Fibroblast of pulmonary artery (primary cell): ENCODE results near the gene ZNF749.

Experiments
- DNase-seq: peaks from one replicate; pipeline ENCODE4 v3.0.0-alpha.2; 2010; ENCODE audit warnings: low read depth
- H3K4me3 ChIP-seq: replicated peaks from 2 replicates; pipeline ENCODE4 v1.5.1; 2011; ENCODE audit warnings: low read depth, mild to moderate bottlenecking, control low read depth, low read length, moderate library complexity
- TF ChIP-seq, protein P1 (sequence below): IDR thresholded peaks from 2 replicates; pipeline ENCODE4 v1.5.1; 2011; ENCODE audit warnings: mild to moderate bottlenecking, control low read depth, low read length, inconsistent platforms; ENCODE audit errors: missing control alignments

ZNF749 gene

DNA sequence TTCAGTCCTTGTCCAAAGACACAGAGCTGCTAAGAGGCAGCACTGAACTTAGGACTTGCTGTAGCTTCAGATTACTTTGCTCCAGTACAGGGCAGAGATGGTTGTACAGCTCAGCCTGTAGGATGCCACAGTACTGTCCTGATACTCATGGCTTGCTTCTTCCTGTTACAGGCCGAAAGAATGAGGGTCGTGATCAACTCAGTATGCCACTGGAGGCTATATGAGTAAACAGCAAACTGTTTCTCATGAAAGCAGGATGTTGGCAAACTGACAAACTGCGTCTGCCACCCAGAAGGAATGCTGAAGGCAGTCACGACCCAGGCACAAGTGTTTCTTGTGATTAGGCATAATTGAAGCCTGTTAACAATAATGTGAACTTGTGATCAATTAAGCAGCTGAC is 2.8 kb downstream of the ZNF749 start:
- TF ChIP-seq, protein P1, sequence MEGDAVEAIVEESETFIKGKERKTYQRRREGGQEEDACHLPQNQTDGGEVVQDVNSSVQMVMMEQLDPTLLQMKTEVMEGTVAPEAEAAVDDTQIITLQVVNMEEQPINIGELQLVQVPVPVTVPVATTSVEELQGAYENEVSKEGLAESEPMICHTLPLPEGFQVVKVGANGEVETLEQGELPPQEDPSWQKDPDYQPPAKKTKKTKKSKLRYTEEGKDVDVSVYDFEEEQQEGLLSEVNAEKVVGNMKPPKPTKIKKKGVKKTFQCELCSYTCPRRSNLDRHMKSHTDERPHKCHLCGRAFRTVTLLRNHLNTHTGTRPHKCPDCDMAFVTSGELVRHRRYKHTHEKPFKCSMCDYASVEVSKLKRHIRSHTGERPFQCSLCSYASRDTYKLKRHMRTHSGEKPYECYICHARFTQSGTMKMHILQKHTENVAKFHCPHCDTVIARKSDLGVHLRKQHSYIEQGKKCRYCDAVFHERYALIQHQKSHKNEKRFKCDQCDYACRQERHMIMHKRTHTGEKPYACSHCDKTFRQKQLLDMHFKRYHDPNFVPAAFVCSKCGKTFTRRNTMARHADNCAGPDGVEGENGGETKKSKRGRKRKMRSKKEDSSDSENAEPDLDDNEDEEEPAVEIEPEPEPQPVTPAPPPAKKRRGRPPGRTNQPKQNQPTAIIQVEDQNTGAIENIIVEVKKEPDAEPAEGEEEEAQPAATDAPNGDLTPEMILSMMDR = no peak
- H3K4me3 ChIP-seq = no peak overlapping the region
- no peak for DNase-seq

DNA sequence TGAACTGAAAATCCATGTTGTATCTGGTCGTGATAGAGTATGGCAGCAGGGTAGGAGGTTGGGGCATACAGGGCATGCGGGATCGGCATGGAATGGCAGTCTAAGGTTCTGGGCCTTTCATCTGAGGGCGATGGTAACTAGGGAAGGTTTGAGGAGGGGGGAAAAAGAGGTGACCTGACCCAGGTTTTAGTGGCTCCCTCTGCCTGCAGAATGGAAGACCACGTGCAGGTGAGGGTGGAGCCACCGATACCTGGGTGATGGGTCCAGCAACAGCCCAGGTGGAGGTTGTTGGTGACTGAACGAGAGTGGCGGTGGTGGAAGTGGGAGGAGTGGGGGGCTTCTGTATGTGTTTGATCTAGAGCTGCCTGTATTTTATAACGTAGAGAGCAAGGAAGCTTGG is 3.8 kb downstream of the ZNF749 start:
- H3K4me3 ChIP-seq = no peak overlapping the region
- TF ChIP-seq, protein P1 = no peak

DNA sequence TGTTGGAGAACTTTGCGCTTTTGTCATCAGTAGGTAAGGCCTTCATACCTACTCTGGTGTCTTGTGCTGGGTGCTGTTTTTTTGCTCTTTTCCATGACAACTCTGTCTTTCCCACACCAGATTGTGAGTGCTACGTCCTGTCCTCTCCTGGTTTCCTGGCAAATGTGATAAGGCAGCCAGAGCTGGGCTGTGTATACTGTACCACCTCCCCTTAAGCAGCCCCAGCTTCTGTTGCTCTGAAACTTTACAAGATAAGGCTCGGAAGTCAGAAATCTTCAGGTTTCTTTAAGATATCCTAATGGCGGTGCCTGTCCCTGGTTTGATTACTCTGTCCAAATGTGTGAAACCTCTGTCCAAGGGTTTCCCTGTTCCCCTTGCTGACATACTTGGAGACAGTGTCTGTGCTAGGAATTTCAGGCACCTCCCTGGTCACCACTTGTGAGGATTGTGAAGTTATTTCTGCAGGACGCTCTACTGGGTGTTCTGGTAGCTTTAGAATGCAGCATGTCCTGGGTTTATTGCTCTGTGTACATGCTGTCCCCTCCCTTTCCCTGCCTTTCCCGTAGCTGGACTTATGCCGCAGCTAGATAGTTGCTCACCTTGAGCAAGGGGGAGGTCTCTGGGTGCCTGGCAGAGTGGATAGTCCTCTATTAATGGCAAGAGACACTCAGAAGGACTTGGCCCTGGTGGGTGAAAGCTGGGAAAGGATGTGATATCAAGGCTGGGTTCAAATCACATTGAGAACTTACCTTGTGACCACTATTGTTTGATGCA is 7.0 kb downstream of the ZNF749 start:
- H3K4me3 ChIP-seq = no peak overlapping the region
- DNase-seq = no peak
- TF ChIP-seq, protein P1 = no peak

More for the DNA sequence above, 3.8 kb downstream of the ZNF749 start:
- no peak for DNase-seq

DNA sequence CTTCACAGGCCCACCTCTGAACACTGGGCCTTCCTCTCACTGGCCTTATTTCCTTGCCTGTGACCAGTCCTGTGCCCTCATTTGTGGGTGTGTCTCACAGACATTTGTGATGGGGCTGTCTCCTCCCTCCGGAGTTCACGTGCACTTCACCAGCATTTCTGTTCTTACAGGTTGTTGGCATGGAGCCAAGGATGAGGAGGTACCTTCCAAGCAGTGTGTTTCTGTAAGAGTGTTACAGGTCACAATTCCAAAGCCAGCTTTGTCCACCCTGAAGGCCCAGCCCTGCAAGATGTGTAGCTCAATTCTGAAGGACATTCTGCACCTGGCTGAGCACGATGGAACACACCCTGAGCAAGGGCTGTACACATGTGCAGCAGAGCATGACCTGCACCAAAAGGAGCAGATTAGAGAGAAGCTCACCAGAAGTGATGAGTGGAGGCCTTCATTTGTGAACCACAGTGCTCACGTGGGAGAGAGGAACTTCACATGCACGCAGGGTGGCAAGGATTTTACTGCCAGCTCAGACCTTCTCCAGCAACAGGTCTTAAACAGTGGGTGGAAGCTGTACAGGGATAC is 8.1 kb downstream of the ZNF749 start:
- no peak overlapping the region for H3K4me3 ChIP-seq
- DNase-seq = no peak
- TF ChIP-seq, protein P1 = no peak

DNA sequence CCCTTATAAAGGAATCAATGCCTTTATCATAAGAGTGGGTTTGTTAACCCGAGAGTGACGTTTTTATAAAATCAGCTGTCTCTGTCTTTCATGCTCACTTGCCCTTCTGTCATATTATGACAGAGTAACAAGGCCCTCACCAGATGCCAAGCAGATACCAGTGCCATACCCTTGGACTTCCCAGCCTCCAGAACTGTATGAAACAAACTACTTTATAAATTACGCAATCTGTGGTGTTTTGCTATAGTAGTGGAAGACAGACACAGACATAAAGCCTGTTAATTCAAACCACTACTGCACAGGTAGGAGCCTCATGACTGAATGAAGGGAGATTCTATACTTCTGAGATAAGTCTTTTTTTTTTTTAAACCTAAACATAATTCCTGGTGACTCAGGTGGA is 17.2 kb downstream of the ZNF749 start:
- TF ChIP-seq, protein P1 = no peak
- DNase-seq = no peak
- no peak overlapping the region for H3K4me3 ChIP-seq

DNA sequence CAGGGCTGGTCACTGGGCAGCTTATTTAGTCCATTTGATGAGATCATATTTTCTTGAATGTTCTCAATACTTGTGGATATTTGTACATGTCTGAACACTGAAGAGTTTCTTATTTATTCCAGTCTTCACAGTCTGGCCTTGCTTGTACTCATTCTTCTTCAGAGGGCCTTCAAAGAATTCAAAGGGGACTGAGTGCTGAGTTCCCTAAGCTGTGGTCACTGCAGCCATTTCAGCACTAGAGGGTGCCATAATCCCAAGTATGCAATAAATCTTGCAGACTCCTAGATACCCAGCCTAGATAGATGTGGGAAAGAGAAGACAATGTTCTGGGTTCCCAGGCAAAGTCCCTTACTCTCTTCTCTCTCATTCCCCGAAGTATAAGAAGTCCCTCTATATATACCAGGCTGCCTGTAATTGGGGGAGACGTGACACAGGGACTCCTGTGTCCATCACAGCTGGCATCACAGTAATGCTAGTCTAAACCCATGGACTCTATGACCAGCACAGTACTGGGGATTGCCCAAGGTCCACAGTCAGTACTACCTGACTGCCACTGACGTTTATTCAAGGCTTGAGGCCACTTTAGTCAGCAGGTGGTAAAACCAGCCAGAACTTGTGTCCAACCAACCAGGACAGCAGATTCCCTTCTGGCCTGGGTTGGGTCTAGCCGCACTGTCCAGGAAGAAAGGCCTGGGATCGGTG is 30.7 kb downstream of the ZNF749 start:
- DNase-seq = peak; percentile 53
- TF ChIP-seq, protein P1 = peak; percentile 44
- no peak overlapping the region for H3K4me3 ChIP-seq
